ENCODE measurements around the gene AGPAT1. TPM values are rescaled to one million over a fixed set of nuclear protein-coding genes. Genes with fewer than 3 reads are reported as not detected.
A peak's percentile ranks its signal among the peaks of the same experiment; 100 is the strongest.
"Not testable (repeated sequence)": the region's sequence is repeated elsewhere in the genome, so short reads cannot be mapped to it uniquely, and the experiment has no call there.

The AGPAT1 gene
- polyA plus RNA-seq, 2 donors: 15.3 to 18.3 TPM

- no peaks in the 10 kb centered on the region for H3K9me3 ChIP-seq (ENCODE audit: control insufficient read depth in 2 of 2, insufficient read depth in 1 of 2, low read depth in 1 of 2, low read length in 1 of 2)
- no peak overlapping the region for H3K4me3 ChIP-seq (ENCODE audit: low read depth in 1 of 2, low read length in 2 of 2)
- H3K36me3 ChIP-seq (ENCODE audit: control insufficient read depth in 2 of 2, insufficient read depth in 2 of 2, low read length in 1 of 2): no peaks in the 10 kb centered on the region
- H3K4me1 ChIP-seq (ENCODE audit: control insufficient read depth in 2 of 2, insufficient read depth in 2 of 2, low read length in 1 of 2): peaks cover 0 to 7% of the 10 kb centered on the region in 2 donors
- 86 to 89% methylated on average over 13 of the region's 13 CpGs for WGBS, 2 donors
- no peaks in the 10 kb centered on the region for H3K27me3 ChIP-seq (ENCODE audit: control insufficient read depth in 1 of 2, insufficient read depth in 2 of 2, low read length in 2 of 2)
- H3K27ac ChIP-seq (ENCODE audit: low read depth in 2 of 2, low read length in 1 of 2): no peak overlapping the region
These were observed 25.0 kb upstream of the AGPAT1 start for GRCh38 chr6:32200711-32201475.

GRCh38 chr6:32198866-32199265 is 23.0 kb upstream of the AGPAT1 start:
- no peak overlapping the region for H3K27ac ChIP-seq (ENCODE audit: low read depth in 2 of 2, low read length in 1 of 2)
- no peaks in the 10 kb centered on the region for H3K27me3 ChIP-seq (ENCODE audit: control insufficient read depth in 1 of 2, insufficient read depth in 2 of 2, low read length in 2 of 2)
- H3K4me1 ChIP-seq (ENCODE audit: control insufficient read depth in 2 of 2, insufficient read depth in 2 of 2, low read length in 1 of 2): peaks cover 0 to 7% of the 10 kb centered on the region in 2 donors
- no peak overlapping the region for H3K4me3 ChIP-seq (ENCODE audit: low read depth in 1 of 2, low read length in 2 of 2)
- H3K9me3 ChIP-seq (ENCODE audit: control insufficient read depth in 2 of 2, insufficient read depth in 1 of 2, low read depth in 1 of 2, low read length in 1 of 2): no peaks in the 10 kb centered on the region
- no peaks in the 10 kb centered on the region for H3K36me3 ChIP-seq (ENCODE audit: control insufficient read depth in 2 of 2, insufficient read depth in 2 of 2, low read length in 1 of 2)
- WGBS, 2 donors: 87 to 91% methylated on average over 17 of the region's 17 CpGs

GRCh38 chr6:32198345-32198696 is 22.4 kb upstream of the AGPAT1 start:
- Histone ChIP-seq H3K9me3 (ENCODE audit: control insufficient read depth in 2 of 2, insufficient read depth in 1 of 2, low read depth in 1 of 2, low read length in 1 of 2) (no peaks in the 10 kb centered on the region), H3K4me1 (ENCODE audit: control insufficient read depth in 2 of 2, insufficient read depth in 2 of 2, low read length in 1 of 2) (peaks cover 0 to 7% of the 10 kb centered on the region in 2 donors), H3K27me3 (ENCODE audit: control insufficient read depth in 1 of 2, insufficient read depth in 2 of 2, low read length in 2 of 2) (no peaks in the 10 kb centered on the region), H3K27ac (ENCODE audit: low read depth in 2 of 2, low read length in 1 of 2) (no peak overlapping the region), H3K36me3 (ENCODE audit: control insufficient read depth in 2 of 2, insufficient read depth in 2 of 2, low read length in 1 of 2) (no peaks in the 10 kb centered on the region), H3K4me3 (ENCODE audit: low read depth in 1 of 2, low read length in 2 of 2) (no peak overlapping the region)
- WGBS, 2 donors: 70 to 78% methylated on average over 3 of the region's 3 CpGs

- 43 to 50% methylated on average over 28 of the region's 28 CpGs for WGBS, 2 donors
- H3K36me3 ChIP-seq (ENCODE audit: control insufficient read depth in 2 of 2, insufficient read depth in 2 of 2, low read length in 1 of 2): no peaks in the 10 kb centered on the region
- no peaks in the 10 kb centered on the region for H3K9me3 ChIP-seq (ENCODE audit: control insufficient read depth in 2 of 2, insufficient read depth in 1 of 2, low read depth in 1 of 2, low read length in 1 of 2)
- H3K27ac ChIP-seq (ENCODE audit: low read depth in 2 of 2, low read length in 1 of 2): peak overlapping the region; percentile 98 to 99
- peak overlapping the region; percentile 72 to 79 for H3K4me3 ChIP-seq (ENCODE audit: low read depth in 1 of 2, low read length in 2 of 2)
- no peaks in the 10 kb centered on the region for H3K27me3 ChIP-seq (ENCODE audit: control insufficient read depth in 1 of 2, insufficient read depth in 2 of 2, low read length in 2 of 2)
- H3K4me1 ChIP-seq (ENCODE audit: control insufficient read depth in 2 of 2, insufficient read depth in 2 of 2, low read length in 1 of 2): peaks cover 0 to 10% of the 10 kb centered on the region in 2 donors
These were observed 21.1 kb upstream of the AGPAT1 start for GRCh38 chr6:32196682-32197616.

GRCh38 chr6:32195902-32196681 is 20.2 kb upstream of the AGPAT1 start:
- Histone ChIP-seq H3K36me3 (ENCODE audit: control insufficient read depth in 2 of 2, insufficient read depth in 2 of 2, low read length in 1 of 2) (no peaks in the 10 kb centered on the region), H3K27ac (ENCODE audit: low read depth in 2 of 2, low read length in 1 of 2) (peak overlapping the region; percentile 98 to 99), H3K9me3 (ENCODE audit: control insufficient read depth in 2 of 2, insufficient read depth in 1 of 2, low read depth in 1 of 2, low read length in 1 of 2) (no peaks in the 10 kb centered on the region), H3K4me3 (ENCODE audit: low read depth in 1 of 2, low read length in 2 of 2) (peak overlapping the region; percentile 72 to 79), H3K27me3 (ENCODE audit: control insufficient read depth in 1 of 2, insufficient read depth in 2 of 2, low read length in 2 of 2) (no peaks in the 10 kb centered on the region), H3K4me1 (ENCODE audit: control insufficient read depth in 2 of 2, insufficient read depth in 2 of 2, low read length in 1 of 2) (peaks cover 0 to 10% of the 10 kb centered on the region in 2 donors)
- 0% methylated on average over 48 to 58 of the region's 58 CpGs for WGBS, 2 donors

GRCh38 chr6:32195652-32195901 is 19.7 kb upstream of the AGPAT1 start:
- H3K27ac ChIP-seq (ENCODE audit: low read depth in 2 of 2, low read length in 1 of 2): peak overlapping the region; percentile 83 to 99
- no peaks in the 10 kb centered on the region for H3K9me3 ChIP-seq (ENCODE audit: control insufficient read depth in 2 of 2, insufficient read depth in 1 of 2, low read depth in 1 of 2, low read length in 1 of 2)
- H3K27me3 ChIP-seq (ENCODE audit: control insufficient read depth in 1 of 2, insufficient read depth in 2 of 2, low read length in 2 of 2): no peaks in the 10 kb centered on the region
- H3K36me3 ChIP-seq (ENCODE audit: control insufficient read depth in 2 of 2, insufficient read depth in 2 of 2, low read length in 1 of 2): no peaks in the 10 kb centered on the region
- peak overlapping the region; percentile 72 to 79 for H3K4me3 ChIP-seq (ENCODE audit: low read depth in 1 of 2, low read length in 2 of 2)
- peaks cover 0 to 10% of the 10 kb centered on the region in 2 donors for H3K4me1 ChIP-seq (ENCODE audit: control insufficient read depth in 2 of 2, insufficient read depth in 2 of 2, low read length in 1 of 2)
- WGBS, 2 donors: 1% methylated on average over 25 of the region's 25 CpGs

GRCh38 chr6:32194825-32195651 is 19.2 kb upstream of the AGPAT1 start:
- peaks cover 0 to 10% of the 10 kb centered on the region in 2 donors for H3K4me1 ChIP-seq (ENCODE audit: control insufficient read depth in 2 of 2, insufficient read depth in 2 of 2, low read length in 1 of 2)

GRCh38 chr6:32194388-32194787 is 18.5 kb upstream of the AGPAT1 start:
- H3K4me1 ChIP-seq (ENCODE audit: control insufficient read depth in 2 of 2, insufficient read depth in 2 of 2, low read length in 1 of 2): peaks cover 0 to 10% of the 10 kb centered on the region in 2 donors

More at GRCh38 chr6:32194825-32195651, 19.2 kb upstream of the AGPAT1 start:
- 16 to 18% methylated on average over 15 of the region's 15 CpGs for WGBS, 2 donors
- H3K27ac ChIP-seq (ENCODE audit: low read depth in 2 of 2, low read length in 1 of 2): peak overlapping the region; percentile 83 to 91
- H3K9me3 ChIP-seq (ENCODE audit: control insufficient read depth in 2 of 2, insufficient read depth in 1 of 2, low read depth in 1 of 2, low read length in 1 of 2): no peaks in the 10 kb centered on the region
- no peaks in the 10 kb centered on the region for H3K36me3 ChIP-seq (ENCODE audit: control insufficient read depth in 2 of 2, insufficient read depth in 2 of 2, low read length in 1 of 2)
- H3K27me3 ChIP-seq (ENCODE audit: control insufficient read depth in 1 of 2, insufficient read depth in 2 of 2, low read length in 2 of 2): no peaks in the 10 kb centered on the region
- peak overlapping the region; percentile 19 to 30 for H3K4me3 ChIP-seq (ENCODE audit: low read depth in 1 of 2, low read length in 2 of 2)

GRCh38 chr6:32193096-32193495 is 17.2 kb upstream of the AGPAT1 start:
- WGBS, 2 donors: 81 to 84% methylated on average over 13 of the region's 13 CpGs
- not testable (repeated sequence) for H3K36me3 ChIP-seq (ENCODE audit: control insufficient read depth in 2 of 2, insufficient read depth in 2 of 2, low read length in 1 of 2); H3K27me3 ChIP-seq (ENCODE audit: control insufficient read depth in 1 of 2, insufficient read depth in 2 of 2, low read length in 2 of 2); H3K9me3 ChIP-seq (ENCODE audit: control insufficient read depth in 2 of 2, insufficient read depth in 1 of 2, low read depth in 1 of 2, low read length in 1 of 2); H3K4me1 ChIP-seq (ENCODE audit: control insufficient read depth in 2 of 2, insufficient read depth in 2 of 2, low read length in 1 of 2); H3K4me3 ChIP-seq (ENCODE audit: low read depth in 1 of 2, low read length in 2 of 2)
- peak overlapping the region; percentile 71 to 85 for H3K27ac ChIP-seq (ENCODE audit: low read depth in 2 of 2, low read length in 1 of 2)

More at GRCh38 chr6:32194388-32194787, 18.5 kb upstream of the AGPAT1 start:
- no peaks in the 10 kb centered on the region for H3K27me3 ChIP-seq (ENCODE audit: control insufficient read depth in 1 of 2, insufficient read depth in 2 of 2, low read length in 2 of 2)
- H3K9me3 ChIP-seq (ENCODE audit: control insufficient read depth in 2 of 2, insufficient read depth in 1 of 2, low read depth in 1 of 2, low read length in 1 of 2): no peaks in the 10 kb centered on the region
- H3K4me3 ChIP-seq (ENCODE audit: low read depth in 1 of 2, low read length in 2 of 2): no peak overlapping the region
- WGBS, 2 donors: 92% methylated on average over 4 of the region's 4 CpGs
- H3K36me3 ChIP-seq (ENCODE audit: control insufficient read depth in 2 of 2, insufficient read depth in 2 of 2, low read length in 1 of 2): no peaks in the 10 kb centered on the region
- no peak overlapping the region for H3K27ac ChIP-seq (ENCODE audit: low read depth in 2 of 2, low read length in 1 of 2)

All from esophagus (tissue), 2 donors.